Activated T-helper 1 cell treated with Interleukin-2 at 50 U/mL for 16 hours (primary cell): ENCODE data around the gene ABCC10.
"Not testable (repeated sequence)": the region's sequence is repeated elsewhere in the genome, so short reads cannot be mapped to it uniquely, and the experiment has no call there.

Source experiments
- DNase-seq: peaks from one replicate; pipeline ENCODE4 v3.0.0-alpha.2; 2020; ENCODE audit warnings: low read depth

Gene ABCC10

DNA sequence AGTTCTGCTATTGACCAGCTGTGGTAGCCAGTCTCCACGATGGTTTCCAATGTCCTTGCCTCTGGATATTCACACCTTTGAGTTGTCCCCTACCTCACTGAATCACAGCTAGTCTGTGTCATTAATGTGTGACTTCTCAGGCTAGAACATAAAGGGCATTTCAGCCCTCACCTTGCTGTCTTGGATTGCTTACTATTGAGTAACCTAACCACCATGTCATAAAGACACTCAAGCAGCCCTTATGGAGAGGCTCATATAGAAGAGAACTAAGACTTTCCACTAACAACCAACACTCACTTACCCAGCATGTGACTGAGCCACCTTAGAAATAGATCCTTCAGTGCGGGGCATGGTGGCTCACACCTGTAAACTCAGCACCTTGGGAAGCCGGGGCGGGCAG lies 19.1 kb upstream of the ABCC10 start:
- DNase-seq: no peak

DNA sequence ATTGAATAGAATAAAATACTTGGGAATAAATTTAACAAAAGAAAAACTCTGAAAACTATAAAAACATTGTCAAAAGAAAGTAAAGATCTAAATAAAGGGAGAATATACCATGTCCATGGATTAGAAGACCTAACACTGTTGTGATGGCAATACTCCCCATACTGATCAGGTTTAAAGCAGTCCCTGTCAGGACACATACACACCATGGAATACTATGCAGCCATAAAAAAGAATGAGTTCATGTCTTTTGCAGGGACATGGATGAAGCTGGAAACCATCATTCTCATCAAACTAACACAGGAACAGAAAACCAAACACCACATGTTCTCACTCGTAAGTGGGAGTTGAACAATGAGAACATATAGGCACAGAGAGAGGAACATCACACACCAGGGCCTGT lies 16.6 kb upstream of the ABCC10 start:
- DNase-seq: not testable (repeated sequence)

DNA sequence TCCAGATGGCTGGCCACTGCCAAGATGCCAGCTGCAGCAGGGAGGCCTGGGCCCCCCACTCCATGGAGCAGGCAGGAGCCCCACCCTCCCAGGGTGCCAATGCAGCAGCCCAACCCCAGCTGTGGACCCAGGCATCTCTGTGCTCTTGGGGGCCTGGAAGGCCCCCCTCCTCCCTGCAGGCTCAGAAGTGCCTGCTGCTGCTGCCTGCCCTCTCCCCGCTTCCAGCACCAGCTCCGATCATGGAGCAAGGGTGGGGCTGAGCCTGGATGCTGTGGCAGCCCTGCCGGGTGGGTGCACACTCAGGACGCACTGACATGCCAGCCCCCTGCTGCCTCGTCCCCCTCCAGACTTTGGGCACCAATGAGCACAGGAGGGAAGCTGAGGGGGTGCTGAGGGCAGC lies 14.8 kb upstream of the ABCC10 start:
- DNase-seq: no peak

DNA sequence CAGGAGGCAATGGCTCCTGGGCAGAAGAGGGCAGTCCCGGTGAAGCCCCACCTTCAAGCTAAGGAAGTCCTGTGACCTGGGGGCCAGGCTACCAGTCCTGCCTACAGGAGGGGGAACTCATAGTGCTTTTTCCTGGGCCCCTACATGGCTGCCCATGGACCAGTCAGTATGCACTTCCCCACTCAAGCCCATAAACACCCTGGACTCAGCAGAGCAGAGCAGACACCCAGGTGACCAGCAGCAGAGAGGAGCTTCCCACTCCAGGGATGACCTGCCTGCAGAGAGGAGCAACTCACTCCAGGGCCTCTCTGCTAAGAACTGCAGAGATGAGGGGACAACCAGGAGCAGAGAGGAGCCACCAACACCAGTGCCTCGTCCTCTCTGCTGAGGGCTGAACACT lies 14.3 kb upstream of the ABCC10 start:
- DNase-seq: no peak

DNA sequence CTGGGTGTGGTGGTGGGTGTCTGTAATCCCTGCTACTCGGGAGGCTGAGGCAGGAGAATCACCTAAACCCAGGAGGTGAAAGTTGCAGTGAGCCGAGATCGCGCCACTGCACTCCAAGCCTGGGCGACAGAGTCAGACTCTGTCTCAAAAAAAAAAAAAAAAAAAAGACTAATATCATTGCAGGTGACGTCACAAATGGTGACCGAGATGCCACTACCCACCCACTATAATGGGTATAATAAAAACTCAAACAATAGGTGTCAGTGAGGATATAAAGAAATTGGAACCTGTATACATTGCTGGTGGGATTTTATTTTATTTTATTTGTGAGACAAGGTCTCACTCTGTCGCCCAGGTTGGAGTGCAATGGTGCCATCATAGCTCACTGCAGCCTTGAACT lies 12.1 kb upstream of the ABCC10 start:
- not testable (repeated sequence) for DNase-seq

DNA sequence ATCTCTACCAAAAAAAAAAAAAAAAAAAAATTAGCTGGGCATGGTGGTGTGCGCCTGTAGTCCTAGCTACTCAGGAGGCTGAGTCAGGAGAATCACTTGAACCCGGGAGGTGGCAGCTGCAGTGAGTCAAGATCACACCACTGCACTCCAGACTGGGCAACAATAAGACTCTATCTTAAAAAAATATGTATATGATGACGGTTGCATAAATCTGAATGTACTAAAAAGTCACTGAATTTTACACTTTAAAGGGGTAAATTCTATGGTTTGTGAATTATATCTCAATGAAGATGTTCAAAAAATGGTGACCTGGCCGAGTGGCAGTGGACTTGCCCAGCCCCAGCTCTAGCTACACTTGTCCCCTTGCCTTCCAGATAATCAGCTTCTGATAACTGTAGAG lies 10.4 kb upstream of the ABCC10 start:
- DNase-seq: no peak

DNA sequence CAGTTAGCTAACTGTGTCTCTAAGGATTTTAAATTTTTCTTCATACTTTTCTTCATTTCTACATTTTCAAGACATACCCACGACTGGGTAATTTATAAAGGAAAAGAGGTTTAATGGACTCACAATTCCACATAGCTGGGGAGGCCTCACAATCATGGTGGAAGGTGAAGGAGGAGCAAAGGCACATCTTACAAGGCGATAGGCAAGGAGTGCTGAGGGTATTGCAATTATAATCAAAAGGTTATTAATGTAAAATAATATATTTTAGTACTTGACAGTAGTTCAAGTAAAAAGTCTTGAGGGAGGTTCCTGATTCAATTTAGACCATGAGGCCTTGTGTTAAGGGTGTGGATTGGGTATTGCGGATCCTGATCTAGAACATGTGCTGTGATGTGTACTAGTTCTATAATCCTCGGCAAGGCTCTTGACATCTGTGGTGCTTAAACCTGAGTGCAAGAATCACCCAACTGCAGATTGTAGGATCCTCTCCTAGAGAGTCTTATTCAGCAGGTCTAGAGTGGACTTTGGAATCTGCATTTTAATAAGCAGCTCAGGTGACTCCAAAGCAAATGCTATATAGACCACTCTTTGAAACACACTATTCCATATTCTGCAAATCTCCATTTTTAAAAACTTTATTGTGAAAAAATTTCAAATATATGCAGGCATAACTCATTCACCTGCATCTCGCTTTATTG lies 7.2 kb upstream of the ABCC10 start:
- no peak for DNase-seq

DNA sequence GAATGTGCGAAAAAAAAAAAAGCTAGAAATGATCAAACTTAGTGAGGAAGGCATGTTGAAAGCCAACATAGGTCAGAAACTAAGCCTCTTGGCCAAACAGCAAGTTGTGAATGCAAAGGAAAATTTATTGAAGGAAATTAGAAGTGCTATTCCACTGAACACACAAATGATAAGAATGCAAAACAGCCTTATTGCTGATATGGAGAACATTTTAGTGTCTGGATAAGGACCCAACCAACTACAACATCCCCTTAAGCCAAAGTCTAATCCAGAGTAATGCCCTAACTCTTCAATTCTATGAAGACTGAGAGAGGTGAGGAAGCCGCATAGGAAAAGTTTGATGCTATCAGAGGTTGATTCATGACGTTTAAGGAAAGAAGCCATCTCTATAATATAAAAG lies 5.5 kb upstream of the ABCC10 start:
- no peak for DNase-seq

DNA sequence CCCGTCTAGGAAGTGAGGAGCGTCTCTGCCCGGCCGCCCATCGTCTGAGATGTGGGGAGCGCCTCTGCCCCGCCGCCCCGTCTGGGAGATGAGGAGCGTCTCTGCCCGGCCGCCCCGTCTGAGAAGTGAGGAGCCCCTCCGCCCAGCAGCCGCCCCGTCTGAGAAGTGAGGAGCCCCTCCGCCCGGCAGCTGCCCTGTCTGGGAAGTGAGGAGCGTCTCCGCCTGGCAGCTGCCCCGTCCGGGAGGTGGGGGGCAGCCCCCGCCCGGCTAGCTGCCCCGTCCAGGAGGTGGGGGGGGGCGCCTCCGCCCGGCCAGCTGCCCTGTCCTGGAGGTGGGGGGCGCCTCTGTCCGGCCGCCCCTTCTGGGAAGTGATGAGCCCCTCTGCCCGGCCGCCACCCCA lies 2.3 kb upstream of the ABCC10 start:
- not testable (repeated sequence) for DNase-seq

DNA sequence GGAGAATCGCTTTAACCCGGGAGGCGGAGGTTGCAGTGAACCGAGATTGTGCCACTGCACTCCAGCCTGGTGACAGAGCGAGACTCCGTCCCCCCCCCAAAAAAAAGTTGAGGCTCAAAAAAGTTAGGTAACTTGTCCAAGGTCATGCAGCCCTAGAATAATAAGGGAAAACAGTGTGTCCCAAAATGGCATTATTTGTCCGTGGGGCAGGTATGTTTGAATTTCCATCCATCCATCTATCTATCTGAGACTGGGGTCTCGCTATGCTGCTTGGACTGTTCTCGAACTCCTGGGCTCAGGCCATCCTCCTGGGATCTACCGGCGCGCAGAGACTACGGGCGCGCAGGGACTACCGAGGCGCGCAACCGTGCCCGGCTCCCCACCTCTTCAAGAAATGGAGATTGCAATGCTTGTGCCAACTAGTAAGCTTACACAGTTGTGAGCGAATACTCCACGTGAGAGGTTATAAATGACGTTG lies 374 bp upstream of the ABCC10 start:
- DNase-seq: no peak

DNA sequence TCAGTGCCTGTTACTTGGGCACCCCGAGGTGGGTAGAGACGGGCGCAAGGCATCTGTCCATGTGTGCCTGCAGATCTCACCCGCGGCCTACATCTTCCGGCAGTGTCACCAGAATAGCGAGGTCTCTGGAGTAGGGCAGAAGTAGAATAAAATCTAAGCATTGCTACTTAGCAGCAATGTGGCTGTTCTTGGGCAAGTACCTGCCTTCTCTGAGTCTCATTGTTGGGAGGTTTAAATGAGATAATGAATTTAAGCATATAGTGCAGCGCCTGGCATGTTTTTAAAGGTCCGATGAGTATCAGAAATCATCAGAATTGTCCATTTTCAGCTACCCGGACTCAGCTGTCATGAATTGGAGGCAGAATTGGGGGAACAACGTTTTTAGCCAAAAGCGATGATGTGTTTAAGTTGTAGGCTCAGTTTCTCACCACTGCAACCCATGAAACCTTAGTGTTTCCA lies 800 bp downstream of the ABCC10 start:
- DNase-seq: no peak

DNA sequence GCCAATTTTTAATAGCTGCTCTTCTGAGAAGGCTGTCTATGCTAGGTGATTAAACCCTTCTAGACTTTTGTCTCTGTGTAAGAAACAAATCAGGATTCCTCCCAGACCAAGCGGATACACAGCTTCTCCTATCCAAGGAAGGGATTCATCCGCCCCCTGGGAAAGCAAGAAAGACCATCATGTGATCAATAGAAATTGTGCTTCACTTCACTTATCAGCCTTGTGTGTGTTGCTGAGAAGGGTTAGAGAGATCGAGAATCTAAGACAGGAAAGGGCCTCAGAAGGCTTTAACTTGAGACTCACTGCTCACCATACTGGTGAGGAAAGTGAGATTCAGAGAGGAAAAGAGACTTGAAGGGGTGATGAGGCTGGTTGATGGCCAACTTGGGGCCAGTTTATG lies 1.5 kb downstream of the ABCC10 start:
- DNase-seq: no peak

DNA sequence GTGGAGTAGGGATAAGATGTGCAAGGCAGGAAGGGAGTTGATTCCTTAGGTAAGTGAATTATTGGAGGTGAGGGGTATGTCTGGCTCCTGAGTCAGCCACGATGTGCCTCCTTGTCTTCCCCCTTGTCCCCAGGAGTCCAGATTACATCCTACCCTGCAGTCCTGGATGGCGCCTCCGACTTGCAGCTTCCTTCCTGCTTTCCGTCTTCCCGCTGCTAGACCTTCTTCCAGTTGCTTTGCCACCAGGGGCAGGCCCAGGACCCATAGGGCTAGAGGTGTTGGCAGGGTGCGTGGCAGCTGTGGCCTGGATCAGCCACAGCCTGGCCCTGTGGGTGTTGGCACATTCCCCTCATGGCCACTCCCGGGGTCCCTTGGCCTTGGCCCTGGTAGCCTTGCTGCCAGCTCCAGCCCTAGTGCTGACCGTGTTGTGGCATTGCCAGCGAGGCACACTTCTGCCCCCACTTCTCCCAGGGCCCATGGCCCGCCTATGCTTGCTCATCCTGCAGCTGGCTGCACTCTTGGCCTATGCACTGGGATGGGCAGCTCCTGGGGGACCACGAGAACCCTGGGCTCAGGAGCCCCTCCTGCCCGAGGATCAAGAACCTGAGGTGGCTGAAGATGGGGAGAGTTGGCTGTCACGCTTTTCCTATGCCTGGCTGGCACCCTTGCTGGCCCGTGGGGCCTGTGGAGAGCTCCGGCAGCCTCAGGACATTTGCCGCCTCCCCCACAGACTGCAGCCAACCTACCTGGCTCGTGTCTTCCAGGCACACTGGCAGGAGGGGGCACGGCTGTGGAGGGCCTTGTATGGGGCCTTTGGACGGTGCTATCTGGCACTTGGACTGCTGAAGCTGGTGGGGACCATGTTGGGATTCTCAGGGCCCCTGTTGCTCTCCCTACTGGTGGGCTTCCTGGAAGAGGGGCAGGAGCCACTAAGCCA lies 4.9 kb downstream of the ABCC10 start:
- no peak for DNase-seq

DNA sequence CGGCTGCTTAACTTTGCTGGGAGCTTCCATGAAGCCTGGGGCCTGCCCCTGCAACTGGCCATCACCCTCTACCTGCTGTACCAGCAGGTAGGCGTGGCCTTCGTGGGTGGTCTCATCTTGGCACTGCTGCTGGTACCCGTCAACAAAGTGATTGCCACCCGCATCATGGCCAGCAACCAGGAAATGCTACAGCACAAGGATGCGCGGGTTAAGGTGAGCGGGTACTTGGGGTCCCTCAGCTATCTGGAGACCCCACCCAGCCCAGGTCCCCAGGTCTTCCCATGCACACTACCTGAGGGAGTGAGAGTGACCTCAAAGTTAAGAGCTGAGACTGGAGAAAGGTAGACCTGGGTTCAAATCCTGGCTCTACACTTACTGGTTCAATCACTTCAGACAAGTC lies 5.8 kb downstream of the ABCC10 start:
- no peak for DNase-seq

DNA sequence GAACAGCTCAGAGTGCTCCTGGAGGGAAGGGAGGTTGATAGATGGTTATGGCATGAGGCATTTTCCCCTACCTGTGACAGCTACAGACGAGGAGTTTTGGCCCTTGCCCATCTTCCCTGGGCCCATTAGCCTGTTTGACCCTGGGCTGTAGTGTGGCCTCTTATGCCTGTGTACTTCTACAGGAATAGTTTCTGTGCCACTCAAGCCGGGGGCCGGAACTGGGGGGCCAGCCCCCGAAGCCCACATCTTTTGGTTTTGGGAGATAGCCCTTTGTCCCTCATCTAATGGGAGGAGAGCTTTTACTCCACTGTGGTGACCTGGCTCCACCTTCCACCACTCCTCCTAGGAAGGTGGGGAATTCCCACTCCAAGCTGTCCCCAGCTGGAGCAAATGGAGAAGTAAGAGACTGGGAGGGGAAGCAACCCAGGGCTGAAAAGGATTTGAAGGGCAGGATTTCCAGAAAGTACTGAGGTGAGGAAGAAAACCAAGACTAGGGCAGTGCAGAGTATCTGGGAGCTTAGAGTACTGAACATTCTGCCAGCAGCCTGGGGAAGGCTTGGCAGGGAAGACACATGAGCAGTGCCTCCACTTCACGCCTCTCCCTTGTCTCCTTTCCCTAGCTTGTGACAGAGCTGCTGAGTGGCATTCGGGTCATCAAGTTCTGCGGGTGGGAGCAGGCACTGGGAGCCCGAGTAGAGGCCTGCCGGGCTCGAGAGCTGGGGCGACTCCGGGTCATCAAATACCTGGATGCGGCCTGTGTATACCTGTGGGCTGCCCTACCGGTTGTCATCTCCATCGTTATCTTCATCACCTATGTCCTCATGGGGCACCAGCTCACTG lies 6.9 kb downstream of the ABCC10 start:
- DNase-seq: no peak

DNA sequence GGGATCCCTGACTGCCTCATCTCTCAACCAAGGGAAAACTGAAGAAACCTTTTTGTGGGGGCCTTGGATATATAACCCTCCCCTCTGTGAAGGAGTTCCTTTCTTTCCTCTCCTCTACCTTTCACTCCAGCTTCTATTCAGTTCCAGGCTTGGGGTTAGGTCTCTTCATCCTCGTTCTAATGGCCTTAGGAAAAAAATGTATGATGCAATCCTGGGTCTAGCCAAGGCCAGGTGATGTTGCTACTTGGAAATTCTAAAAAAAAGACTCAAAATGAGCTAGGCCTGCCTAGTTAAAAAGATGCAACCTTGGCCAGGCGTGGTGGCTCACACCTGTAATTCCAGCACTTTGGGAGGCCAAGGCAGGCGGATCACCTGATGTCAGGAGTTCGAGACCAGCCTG lies 7.6 kb downstream of the ABCC10 start:
- no peak for DNase-seq

DNA sequence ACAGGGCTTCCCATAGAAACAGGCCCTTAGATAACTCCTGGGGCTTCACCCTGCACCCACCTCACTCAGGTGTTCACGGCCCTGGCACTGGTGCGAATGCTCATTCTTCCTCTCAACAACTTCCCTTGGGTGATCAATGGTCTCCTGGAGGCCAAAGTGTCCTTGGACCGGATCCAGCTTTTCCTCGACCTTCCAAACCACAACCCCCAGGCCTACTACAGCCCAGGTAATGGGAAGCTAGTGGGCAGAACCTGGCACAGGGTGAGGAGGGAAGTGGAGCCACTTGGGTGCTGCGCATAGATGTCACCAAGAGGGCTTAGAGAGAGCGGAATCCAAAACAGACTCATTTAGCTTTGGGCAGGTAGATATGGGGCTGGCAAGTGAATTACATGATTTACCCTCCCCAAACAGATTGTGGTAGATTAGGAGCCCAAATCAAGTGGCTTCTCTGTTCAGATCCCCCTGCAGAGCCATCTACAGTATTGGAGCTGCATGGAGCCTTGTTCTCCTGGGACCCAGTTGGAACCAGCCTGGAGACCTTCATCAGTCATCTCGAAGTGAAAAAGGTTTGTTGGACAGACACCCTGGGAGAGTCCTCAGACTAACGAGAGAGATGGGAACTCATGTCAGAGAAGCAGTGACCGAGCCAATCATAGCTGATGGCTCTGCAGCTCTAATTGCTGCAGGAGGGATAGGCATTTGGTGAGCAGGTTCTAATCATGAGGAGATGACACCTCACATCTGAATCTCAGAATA lies 8.5 kb downstream of the ABCC10 start:
- DNase-seq: no peak

DNA sequence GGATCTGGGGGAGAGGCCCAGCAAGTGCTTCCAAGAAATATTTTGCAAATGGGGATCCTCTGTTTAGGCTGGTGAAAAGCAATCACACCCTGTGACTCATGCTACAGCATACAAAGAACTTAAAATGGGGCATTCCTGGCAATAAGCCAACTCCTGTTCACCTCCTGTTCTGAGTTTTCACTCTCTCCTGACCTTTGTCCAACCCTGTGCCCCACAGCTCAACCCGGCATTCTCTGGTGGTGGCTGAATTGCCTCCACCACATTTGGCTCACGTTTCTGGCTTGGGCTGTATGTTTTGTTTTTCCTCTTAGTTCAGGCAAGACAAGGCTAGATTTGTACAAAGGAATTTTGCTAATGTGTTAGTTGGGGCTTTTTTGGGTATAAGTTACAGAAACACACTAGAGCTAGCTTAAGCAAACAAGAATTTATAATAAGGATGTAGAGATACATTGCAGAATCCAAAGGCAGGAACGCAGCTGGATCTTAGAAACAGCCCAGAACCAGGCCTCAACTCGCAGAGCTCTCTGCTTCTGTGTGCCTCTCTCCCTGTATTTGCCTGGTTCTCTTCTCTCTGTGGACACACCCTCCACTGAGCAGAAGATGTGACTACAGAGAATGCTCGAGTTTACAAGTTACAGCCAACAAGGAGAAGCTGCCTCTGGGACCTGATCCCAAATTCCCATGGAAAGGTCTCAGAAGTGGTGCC lies 9.4 kb downstream of the ABCC10 start:
- no peak for DNase-seq

DNA sequence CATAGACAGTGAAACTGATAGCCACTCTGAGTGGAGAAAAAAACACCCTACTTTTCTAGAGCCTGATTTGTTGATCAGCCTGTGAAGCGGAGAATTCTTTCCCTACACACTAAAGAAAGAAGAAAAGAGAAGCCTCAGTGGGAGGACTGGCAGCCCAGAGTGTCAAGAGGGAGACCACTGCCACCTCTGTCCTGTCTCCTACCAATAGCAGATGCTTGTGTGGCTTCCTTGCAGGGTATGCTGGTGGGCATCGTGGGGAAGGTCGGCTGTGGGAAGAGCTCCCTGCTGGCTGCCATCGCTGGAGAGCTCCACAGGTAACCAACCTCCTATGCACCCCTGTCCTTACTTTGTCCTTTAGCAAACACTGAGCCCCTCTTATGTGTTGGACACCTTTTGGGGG lies 10.4 kb downstream of the ABCC10 start:
- no peak for DNase-seq

DNA sequence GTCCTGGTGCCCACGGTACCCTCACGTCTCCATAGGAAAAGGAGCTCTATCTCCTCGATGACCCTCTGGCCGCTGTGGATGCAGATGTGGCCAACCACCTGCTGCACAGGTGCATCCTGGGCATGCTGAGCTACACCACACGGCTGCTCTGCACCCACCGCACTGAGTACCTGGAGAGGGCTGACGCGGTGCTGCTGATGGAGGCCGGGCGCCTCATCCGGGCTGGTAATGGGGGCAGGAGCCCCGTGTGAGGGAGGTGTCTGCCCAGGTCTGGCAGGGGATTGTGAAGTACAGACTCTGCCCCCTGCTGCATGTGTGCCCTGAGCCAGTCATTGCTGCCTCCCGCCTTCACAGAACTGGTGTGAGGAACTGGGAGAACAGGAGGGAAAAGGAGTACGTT lies 15.6 kb downstream of the ABCC10 start:
- no peak for DNase-seq

DNA sequence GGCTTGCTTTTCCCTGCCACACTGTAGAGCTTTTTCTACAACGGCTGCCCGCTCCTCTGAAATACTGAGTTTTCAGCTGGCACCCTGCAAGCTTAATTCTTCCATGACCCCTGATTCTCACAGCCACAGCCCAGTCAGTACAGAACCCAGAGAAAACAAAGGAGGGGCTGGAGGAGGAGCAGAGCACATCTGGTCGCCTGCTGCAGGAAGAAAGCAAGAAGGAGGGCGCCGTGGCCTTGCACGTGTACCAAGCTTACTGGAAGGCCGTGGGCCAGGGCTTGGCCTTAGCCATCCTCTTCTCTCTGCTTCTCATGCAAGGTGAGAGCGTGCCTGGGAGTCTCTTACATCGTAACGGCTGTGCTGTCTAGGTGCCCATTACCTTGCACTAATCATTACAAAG lies 16.7 kb downstream of the ABCC10 start:
- DNase-seq: no peak
